GM12892 (cell line): ENCODE measurements around the gene ADGRG6.

Experiments used
- POLR2A ChIP-seq: IDR thresholded peaks from 2 replicates; pipeline ENCODE4 v1.6.1; 2011; ENCODE audit warnings: low read depth, low read length, control low read depth
- POLR2AphosphoS5 ChIP-seq: IDR thresholded peaks from 2 replicates; pipeline ENCODE4 v1.6.1; 2011; ENCODE audit warnings: low read depth, low read length, control low read depth

GRCh38 chr6:142419071-142419470 lies 117.3 kb downstream of the ADGRG6 start:
- no peak for TF ChIP-seq POLR2A
- TF ChIP-seq POLR2AphosphoS5, result no peak
